H4 (cell line): ENCODE measurements around the gene NELFB. TPM values are rescaled to one million over a fixed set of nuclear protein-coding genes. Genes with fewer than 3 reads are reported as not detected.
A peak's percentile ranks its signal among the peaks of the same experiment; 100 is the strongest.

ENCODE experiments used
- DNase-seq: peaks from one replicate; pipeline ENCODE4 v3.0.0-alpha.2; 2015; ENCODE audit warnings: low spot score
- total RNA-seq: library from RNA; depleted of rRNA; stranded (reverse); fragments of >200 nt; shearing (Covaris generic); gene quantifications from 2 replicates; pipeline ENCODE4 v1.2.3, GENCODE V29; 2014; rRNA removed

Gene NELFB
- 29.5 and 33.0 TPM in 2 replicates for total RNA-seq

DNA sequence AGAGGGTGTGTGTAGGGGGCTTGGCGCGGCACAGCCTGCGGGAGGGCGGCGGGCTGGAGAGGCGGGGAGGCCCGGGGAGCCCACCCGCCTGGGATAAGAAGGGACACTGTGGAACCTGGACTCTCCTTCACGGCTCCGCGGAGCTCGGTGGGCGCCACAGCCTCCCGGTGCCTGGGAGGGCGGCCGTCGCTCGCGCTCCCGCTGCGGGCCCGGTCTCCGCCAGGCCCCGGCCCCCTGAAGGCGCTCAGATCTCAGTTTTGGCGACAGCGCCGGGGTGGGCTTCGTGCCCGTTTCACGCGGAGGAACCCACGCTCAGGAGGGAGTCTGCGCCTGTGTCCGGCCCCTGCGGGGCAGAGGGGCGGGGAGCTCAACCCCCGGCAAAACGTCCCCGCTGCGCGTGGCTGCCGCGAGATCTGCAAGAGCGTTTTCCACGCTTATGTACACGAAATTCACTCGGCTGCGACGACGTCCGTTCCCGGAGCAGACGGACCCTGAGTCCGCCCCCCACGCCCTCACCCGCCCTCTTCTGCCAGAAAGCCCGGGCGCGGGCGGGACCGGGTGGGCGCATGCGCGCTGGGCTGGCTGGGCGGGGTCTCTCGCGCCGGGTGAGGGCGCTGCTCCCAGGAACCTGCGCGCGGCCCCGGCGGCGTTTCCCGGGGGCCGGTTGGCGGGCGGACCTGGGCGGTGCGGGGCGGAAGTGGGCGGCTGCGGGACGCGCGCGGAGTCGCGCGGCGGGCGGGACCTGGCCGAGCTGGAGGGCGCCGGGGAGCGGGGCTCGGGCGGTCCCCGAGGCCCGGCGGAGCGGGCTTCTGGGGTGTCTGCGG lies at the start of gene NELFB:
TSS of gene NELFB (plus strand) at position 704 of the 824 bp plus-strand sequence.
- DNase-seq: peak; percentile 61

DNA sequence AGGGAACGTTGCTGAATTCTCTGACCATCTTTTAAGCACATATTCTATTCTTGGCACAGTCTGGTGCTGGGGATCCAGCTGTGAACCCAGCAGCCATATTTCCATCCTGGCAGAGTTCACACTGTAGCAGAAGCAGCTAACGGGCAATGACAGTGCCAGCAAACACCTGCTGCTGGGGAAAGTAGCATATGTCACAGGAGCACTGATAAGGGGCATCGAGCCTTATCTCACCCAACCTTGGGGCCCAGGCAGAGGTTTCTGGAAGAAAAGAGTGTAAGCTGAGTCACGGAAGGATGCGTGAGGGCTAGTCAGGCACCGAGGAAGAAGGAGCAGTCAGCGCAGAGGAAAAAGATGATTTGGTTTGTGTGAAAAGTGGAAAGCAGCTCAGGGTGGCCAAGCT lies 48.5 kb upstream of the NELFB start:
- DNase-seq: no peak

DNA sequence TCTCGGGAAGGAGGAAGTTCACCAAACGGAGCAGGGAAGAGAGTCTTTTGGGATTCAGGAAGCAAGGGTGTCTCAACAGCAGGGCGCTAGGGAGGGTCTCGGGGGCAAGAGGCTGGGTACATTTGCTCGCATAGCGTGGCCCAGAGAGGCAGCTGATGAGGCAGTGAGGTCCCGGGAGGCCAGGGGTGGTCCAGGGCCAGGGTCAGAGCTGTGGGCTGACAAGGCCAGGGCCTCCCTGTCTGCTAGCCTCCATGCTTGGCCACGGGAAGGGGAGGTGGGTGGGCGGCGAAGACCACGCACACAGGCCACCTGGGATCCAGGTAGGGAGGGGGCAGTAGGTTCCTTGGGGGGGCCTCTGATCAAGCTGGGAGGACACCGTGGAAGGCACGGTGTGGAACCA lies 43.6 kb upstream of the NELFB start:
- DNase-seq: no peak

DNA sequence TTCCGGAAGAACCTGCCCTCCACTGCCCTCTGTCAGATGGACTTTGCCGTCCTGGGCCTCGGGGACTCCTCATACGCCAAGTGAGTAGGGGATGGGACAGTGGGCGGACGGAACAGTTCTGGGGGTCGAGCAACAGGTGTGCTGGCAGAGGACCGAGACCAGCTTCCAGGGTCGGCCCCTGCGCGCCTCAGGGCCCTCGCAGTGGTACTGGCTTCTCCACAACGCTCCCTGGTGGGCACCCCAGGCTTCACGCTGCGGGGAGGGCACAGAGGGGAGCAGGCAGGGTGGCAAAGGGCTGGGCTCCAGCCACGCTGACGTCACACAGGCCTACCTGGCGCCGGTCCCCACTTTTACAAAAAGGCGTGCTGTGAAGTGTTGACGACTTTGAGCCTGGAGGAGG lies 42.6 kb upstream of the NELFB start:
- DNase-seq: no peak

DNA sequence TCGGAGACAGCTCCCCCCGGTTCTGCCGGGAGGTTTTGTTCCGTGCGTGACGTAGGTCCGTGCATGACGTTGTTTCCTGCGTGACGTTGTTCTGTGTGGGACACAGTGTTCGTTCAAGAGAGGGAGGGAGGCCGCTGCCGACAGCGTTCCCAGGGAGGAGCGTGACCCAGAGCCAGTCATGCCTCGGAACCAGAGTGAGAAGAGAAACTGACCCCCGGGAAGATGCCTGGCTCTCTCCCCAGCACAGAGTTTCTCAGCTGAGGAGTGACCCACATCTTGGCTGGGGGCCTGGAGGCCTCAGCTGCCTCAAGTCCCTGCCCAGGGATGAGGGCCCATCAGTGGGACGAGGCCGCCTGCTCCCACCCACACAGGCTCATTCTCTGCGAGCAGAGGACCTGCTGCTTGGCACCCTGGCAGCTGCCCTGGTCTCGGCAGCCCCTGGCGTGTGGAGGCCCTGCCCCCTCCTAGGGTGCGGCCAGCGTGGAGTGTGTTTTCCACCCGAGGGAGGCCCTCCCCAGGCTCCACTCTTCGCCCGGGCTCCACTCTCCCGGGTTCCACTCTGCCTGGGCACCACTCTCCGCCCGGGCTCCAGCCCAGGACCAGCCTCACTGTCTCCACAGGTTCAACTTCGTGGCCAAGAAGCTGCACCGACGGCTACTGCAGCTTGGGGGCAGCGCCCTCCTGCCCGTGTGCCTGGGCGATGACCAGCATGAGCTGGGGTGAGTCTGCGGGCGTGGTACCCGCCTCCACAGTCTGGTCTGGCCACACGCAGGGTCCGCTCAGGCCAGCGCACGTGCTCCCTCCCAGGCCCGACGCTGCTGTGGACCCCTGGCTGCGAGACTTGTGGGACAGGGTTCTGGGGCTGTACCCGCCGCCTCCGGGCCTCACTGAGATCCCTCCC lies 41.7 kb upstream of the NELFB start:
- DNase-seq: no peak

DNA sequence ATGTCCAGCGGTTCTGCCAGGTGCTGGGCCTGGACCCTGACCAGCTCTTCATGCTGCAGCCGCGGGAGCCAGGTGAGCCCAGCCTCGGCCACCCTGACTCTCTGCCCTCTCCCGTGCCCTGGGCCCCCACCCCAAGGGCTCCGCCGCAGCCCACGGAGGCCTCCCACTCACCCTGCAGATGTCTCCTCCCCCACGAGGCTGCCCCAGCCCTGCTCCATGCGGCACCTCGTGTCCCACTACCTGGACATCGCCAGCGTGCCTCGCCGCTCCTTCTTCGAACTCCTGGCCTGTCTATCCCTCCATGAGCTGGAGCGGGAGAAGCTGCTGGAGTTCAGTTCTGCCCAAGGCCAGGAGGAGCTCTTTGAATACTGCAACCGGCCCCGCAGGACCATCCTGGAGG lies 40.5 kb upstream of the NELFB start:
- DNase-seq: no peak

DNA sequence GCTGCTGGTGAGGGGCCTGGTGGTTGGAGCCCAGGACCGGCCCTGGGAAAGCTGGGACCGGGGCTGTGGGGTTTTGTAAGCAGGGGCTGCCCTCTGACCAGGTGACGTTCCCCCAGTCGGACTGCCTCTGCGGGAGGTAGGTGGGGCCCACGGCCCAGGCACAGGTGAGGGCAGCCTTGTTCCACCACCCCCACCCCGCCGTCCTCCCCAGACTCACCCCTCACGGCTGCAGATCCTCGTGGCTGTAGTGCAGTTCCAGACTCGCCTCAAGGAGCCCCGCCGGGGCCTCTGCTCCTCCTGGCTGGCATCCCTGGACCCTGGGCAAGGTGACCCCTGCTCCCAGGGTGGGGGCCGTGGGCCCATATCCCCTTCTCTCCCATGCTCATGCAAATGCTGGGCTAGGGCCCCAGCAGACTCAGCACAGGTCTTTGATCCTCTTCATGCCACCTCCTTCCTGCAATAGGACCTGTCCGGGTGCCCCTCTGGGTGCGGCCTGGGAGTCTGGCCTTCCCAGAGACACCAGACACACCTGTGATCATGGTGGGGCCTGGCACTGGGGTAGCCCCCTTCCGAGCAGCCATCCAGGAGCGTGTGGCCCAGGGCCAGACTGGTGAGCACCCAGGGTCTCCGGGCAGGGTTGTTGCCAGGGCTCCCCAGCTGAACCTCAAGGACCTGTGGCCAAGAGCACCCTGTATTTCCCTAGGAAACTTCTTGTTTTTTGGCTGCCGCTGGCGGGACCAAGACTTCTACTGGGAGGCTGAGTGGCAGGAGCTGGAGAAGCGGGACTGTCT lies 39.7 kb upstream of the NELFB start:
- no peak for DNase-seq

DNA sequence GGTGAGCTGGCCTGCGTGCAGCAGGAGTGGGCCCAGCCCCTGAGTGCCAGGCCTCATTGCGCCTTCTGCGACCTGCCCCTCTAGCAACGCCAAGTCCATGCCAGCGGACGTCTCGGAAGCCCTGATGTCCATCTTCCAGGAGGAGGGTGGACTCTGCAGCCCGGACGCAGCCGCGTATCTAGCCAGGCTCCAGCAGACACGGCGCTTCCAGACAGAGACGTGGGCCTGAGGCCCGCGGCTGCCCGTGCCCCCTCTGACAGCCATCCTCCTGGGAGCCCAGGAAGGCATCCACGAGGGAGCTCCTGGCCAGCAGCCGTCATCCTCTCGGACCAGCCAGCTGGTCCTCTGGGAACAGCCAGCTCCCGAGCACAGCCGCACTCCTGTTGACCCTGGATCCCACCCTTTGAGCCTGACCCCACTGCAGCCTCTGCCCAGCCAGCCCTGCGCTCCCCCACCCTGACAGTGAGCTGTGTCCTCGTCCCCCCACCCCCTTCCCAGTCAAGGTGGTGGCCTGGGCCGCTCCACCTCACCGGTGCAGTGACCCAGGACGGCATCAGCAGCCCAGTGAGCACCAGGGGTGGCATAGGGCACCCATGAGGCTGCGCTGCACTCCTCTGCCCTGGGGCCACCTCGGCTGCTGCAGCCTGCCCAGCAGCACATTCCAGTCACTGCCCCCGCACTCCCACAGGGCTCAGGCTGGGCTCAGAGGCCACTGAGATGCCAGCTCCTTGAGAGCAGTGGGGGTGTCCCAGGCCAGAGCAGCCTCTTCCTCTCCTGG lies 38.8 kb upstream of the NELFB start:
- no peak for DNase-seq

DNA sequence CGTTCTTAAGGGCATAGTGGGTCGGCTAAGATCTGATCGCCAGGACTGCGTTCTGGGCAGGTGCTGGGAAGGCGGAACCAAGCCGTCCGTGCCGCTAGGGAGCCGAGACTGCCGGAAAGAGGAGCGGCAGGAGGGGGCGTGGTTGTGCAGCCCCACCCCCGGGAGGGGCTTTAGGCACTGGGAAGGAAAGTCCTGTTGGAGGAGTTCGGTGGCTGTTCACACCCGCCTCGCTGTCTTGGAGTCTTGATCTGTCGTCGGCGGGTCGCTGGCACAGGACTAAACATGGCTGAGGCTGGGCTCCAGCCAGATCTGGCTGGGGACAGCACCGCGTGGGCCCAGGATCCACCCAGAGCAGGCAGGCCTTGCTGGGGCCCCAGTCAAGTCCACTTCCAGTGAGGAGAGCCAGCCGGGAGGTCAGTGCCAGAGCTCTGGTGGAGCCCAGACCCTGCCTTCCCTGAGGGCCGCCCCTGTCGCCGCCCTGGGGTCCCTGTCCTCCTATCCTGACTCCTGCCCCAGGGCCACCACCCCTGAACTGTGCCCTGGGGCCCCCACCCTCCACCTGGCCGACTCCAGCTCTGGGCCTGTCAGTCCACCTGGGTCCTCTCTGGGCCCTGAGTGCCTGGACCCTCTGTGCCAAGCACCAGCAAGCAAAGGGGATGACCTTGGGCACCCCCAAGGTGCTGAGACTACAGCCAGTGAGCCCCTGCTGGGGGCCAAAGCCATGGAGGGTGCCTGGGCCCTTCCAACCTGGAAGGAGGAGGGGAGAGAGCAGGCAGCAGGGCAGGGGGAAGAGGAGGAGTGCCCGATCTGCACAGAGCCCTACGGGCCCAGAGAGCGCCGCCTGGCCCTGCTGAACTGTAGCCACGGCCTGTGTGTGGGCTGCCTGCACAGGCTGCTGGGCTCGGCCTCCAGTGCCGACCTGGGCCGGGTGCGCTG lies 37.6 kb upstream of the NELFB start:
- no peak for DNase-seq

DNA sequence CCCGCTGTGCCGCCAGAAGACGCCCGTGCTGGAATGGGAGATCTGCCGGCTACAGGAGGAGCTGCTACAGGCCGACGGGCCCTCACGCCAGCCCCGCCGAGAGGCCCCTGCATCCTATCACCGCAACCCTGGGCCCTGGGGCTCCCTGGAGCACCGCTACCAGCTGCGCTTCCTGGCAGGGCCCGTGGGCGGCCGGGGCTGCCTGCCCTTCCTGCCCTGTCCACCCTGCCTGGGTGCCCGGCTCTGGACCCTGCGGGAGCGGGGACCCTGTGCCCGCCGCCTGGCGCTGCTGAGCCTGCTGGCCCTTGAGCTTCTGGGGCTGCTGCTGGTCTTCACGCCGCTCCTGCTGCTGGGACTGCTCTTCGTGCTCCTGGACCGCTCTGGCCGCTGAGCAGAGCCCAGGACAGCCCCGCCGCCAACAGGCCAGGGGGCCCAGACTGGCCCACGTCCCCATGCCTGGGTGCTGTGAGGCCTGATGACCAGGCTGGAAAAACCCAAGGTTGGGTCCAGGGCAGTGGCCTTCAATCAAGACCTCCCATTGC lies 36.8 kb upstream of the NELFB start:
- DNase-seq: no peak

DNA sequence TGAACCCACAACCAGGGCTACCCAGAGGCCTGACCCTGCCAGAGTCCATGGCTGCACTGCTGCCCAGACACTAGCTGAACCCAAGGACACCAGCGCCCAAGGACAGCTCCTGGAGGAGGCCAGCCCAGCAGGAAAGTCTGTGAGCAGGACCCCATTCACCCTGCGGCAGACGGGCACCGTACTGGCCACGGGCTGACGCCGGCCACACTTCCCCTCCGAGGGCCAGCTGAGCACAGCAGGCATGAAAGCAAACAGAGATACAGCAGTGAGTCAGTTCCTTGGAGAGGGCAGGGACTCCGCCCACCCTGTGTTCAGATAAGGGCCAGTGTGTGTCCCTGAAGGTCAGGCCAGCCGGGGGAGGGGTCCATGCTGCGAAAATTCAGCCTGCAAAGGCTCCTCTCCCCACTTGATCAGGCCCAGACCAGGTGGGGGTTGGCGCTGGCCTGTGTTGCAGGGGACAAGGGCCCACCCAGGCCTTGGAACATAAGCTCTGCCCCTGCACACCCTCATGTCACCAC lies 36.3 kb upstream of the NELFB start:
- no peak for DNase-seq

DNA sequence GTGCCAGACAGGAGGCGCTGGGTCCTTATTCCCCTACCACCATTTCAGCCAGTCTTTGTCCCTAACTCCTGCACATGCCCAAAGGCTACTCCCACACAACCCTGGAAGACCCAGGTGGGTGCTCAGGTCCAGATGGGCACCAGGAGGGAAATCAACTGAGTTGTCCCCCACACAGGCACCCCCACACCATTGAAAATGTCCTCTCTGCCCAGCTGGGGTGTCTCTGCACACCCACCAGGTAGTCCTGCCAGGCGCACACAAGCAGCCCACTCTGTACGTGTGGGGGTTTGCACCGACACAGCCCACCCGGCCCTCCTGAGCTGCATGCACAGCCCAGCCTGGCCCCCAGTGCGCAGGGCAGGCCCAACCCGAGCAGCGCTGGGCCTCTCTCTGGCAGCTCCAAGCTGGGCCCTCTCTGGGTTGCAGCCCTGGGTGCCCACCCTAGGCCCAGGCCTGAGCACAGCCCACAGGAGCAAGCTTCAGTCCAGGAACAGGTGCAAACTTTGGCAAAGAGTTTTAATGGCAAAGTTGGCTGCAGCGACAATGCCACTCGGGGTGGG lies 35.3 kb upstream of the NELFB start:
- DNase-seq: no peak

DNA sequence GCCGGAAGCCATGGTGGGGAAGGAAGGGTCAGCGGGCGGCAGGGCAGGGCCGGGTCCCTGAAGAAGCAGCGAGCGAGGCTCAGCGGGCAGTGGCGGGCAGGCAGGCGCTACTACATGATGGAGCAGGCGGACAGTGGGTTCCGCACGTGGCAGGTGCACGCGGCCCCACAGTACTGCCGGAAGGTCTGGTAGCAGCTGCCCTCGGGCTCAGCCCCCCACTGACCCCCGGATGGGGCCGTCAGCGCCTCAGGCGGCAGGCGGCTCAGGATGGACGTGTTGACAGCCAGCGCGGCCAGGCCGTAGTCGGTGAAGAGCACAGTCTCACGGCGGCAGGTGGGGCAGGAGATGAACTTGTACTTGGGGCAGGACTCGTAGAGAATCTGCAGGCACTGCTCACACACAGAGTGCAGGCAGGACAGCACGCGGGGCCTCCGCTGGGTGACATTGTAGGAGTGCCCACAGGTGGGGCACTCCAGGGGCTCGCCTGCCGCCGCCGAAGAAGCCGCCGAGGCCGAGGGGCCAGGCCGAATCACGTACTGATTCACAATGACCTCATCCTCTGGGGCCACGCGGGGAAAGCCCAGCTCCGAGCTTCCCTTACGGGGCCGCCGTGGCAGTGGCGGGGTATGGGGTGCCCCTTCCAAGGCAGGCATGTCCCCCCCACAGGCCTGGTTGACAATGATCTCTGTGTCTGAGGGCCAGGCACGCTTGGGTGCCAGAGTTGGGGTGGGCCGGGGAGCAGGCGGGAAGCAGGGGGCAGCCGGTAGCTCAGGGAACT lies 34.6 kb upstream of the NELFB start:
- no peak for DNase-seq

DNA sequence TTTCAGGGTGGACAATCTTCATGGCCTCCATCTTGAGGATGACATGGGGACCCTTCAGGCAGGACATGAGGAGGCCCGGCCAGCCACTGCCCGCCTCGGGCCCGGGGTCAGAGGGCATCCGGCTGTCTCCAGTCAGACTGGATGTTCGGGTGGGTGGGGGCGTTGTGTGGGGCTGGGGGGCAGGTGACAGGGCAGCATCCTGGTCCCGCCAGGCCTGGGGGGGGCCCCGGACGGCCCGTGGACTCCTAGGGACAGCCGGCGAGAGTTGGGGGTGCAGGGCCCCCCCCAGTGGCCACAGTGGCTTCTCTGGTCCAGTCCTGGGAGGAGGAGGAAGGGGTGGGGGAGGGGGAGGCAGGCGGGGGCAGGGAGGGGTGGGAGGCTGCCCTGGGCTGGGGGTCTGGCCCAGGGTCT lies 34.0 kb upstream of the NELFB start:
- no peak for DNase-seq

DNA sequence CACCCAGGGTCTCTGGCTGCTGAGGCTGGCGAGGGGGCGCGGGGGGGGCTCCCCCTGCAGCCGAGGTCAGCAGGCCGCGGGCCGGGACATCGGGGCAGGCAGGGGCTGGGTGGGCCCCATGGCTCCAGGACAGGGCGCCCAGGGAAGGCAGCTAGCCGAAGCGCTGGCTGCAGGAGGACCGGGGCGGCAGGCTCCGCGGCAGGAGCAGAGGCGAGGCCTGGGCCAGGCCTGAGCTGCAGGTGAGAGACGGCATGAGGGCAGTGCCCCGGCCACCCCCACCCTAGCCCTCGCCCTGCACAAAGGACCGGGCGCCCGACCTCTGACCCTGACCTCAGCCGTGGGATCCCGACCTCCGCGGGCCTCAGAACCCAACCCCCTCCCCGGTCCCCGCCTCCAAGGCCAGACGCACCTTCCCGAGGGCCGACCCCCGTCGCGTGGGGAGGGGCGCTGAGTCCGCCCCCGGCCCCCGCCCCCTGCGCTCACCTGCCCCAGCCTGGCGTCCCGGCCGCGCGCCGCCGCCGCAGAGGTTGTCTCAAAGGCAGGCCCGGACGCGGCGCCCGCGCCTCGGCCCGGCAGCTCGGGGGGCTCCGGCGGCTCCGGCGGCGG lies 33.5 kb upstream of the NELFB start:
- no peak for DNase-seq

DNA sequence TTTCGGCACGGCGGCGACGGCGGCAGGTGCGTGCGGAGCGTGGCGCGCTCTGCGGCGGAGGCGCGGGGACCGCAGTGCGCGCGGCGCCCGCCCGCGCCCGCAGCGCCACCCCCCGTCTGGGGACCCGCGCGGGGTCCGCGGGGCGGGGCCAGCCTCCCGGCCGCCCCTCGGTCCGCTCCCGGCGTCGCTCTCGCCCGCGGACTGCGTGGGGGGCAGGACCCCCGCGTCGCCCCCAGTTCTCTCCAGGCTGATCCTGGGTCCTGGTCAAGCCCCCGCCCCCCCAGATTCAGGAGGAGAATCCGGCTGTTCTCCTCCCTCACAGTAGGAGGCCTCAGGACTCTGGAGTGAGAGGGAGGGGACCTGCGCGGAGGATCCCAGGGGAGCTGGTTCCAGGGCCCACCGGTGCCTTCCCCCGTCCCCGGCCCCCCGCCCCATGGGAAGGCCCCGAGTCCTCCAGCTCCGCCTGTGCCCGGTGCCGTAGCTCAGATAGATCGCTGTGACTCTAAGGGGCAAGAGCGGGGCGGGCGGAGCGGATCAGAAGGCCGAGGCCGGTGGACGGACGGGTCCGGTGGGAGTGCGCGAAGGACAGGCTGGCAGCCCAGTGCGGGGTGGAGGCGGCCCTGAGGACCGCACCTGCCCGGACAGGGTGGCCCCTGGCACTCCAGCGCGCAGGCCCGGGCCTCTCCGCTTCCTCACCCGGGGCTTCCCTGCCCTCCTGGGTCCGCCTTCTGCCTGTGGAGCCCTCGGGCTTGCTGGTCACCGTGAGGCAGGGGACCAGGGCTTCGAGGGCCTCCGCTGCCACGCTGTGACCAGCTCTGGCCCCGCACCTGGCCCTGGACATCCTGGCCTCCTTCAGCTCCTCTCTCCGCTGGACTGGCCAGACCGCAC lies 32.7 kb upstream of the NELFB start, which contains the start of gene RNF208:
TSS of gene RNF208 (minus strand) at position 51 of the 888 bp plus-strand sequence. CDS start 1,028 bp downstream, outside the sequence.
- DNase-seq: no peak
